Stimulated activated CD4-positive, alpha-beta T cell treated with anti-CD3 and anti-CD28 coated beads, Interleukin-2, amount 100 ng/mL, for 4 hours (primary cell): ENCODE measurements around the gene BICC1.

Experiments
- DNase-seq: peaks from one replicate; pipeline ENCODE4 v3.0.0-alpha.2; 2020; ENCODE audit warnings: low read depth

The BICC1 gene, protein sequence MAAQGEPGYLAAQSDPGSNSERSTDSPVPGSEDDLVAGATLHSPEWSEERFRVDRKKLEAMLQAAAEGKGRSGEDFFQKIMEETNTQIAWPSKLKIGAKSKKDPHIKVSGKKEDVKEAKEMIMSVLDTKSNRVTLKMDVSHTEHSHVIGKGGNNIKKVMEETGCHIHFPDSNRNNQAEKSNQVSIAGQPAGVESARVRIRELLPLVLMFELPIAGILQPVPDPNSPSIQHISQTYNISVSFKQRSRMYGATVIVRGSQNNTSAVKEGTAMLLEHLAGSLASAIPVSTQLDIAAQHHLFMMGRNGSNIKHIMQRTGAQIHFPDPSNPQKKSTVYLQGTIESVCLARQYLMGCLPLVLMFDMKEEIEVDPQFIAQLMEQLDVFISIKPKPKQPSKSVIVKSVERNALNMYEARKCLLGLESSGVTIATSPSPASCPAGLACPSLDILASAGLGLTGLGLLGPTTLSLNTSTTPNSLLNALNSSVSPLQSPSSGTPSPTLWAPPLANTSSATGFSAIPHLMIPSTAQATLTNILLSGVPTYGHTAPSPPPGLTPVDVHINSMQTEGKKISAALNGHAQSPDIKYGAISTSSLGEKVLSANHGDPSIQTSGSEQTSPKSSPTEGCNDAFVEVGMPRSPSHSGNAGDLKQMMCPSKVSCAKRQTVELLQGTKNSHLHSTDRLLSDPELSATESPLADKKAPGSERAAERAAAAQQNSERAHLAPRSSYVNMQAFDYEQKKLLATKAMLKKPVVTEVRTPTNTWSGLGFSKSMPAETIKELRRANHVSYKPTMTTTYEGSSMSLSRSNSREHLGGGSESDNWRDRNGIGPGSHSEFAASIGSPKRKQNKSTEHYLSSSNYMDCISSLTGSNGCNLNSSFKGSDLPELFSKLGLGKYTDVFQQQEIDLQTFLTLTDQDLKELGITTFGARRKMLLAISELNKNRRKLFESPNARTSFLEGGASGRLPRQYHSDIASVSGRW

GRCh38 chr10:58512491-58513187 lies at the start of gene BICC1:
TSS of gene BICC1 (plus strand) at chr10:58512872. CDS start at chr10:58513144, 272 bp downstream.
- no peak for DNase-seq

- no peak for DNase-seq
Observed at GRCh38 chr10:58464956-58465355, 47.7 kb upstream of the BICC1 start.

DNA sequence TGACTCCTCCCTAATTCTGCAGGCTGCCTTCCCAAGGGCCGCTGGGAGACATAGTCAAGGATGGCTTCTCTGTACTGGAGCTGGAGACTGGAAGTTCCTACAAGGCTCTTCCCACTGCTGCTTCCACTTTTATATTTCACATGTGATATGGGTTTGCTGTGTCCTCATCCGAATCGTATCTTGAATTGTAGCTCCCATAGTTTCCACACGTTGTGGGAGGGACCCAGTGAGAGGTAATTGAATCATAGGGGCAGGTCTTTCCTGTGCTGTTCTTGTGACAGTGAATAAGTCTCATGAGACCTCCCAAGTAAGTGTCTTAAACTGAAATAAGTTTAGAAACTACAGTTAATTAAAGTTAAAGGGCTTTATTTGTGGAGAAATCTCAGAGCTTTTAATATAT lies 47.0 kb upstream of the BICC1 start:
- no peak for DNase-seq

DNA sequence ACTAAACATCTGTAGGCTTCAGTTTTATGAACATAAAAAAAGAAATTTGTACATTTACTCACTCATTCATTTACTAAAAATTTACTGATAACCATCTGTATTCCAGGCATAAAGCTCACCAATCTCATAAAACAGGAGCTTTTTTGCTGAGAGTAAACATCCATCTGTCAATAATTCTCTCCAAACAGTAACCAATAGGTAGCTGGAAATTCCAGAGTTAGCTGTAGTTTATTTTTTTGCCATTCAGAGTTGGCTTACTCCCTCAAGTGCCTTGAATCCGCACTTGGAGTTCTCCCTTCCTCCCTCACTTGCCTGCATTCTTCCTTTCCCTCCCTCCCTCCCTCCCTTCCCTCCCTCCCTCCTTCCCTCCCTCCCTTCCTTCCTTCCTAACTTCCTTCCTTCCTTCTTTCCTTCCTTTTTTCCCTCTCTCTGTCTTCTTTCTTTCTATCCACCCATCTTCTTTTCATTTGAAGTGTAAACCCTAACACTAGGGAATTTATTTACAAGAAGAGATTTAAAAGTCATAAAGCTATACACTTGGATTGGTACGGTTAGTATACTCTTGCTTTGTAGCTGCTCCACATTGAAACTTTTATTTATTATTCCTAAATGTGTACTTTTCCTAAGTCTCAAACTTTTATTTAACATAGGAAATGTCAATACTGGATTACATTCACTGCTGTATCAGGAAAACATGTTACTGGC lies 44.6 kb upstream of the BICC1 start:
- no peak for DNase-seq

DNA sequence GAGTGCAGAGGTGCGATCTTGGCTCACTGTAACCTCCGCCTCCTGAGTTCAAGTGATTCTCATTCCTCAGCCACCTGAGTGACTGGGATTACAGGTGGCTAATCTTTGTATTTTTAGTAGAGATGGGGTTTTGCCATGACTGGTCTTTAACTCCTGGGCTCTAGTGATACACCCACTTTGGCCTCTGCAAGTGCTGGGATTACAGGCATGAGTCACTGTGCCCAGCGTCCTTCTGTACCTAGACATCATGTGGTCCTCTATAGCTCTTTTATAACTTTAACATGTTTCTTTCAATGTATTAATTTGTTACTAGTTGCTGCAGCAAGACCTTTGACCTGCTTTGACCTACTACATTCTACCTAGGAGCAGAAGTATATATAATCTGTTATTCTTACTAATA lies 38.7 kb upstream of the BICC1 start:
- DNase-seq = no peak

DNA sequence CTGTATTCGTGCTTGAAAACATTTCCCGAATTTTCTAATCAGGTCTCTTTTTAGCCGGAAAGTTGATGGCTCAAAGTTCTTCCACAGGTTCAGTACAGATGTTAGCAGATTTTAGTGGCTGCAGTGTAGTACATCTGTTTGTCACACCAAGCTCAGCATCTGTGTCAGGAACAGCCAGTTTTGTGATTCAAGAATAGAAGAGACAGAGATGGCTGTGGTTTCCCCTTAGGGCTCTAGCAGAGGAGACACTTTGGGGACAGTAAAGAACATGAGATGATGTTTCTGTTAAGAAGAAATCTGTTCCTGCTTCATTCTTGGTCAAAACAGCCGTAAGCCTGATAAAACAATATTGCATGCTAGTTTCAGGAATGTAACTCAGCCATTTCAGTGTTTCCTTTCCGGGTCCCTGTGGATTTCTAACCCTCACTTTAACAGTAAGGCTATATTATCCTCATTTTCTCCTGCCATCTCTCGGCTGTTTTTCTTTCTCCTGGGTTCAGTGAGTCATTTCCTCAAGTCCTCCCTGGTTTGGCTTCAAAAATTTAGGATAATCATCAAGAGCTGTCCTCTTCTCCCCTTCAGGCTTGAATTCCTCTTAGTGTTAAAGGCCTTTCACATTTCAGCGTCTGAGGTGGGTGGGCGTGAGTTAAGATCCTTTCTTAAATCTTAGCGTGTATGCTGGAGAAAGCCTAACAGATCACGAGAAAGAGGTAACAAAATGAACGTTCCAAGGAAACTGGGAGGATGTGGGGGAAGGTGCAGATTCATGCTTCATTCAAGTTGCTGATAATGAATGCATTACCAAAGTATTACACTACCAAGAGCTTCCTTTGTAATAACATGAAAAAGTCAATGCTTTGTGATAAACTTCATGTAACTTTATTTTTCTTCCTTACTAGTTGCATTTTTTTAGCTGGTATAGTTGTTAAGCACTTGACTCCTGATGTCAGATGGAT lies 37.1 kb upstream of the BICC1 start:
- DNase-seq = no peak

- no peak for DNase-seq
Observed at GRCh38 chr10:58477122-58477521, 35.5 kb upstream of the BICC1 start.

GRCh38 chr10:58477902-58478301 lies 34.8 kb upstream of the BICC1 start:
- DNase-seq = no peak

DNA sequence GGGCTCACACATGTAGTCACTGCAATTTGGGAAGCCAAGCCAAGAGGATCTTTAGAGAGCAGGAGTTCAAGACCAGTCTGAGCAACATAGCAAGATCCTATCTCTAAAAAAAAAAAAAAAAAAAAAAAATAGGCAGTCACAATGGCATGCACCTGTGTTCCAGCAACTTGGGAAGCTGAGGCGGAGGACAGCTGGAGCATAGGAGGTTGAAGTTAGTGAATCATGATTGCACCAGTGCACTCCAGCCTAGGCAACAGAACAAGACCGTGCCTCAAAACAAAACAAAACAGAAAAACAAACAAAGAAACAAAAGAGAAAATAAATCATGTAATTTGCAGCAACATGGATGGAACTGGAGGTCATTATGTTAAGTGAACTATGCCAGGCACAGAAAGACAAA lies 33.6 kb upstream of the BICC1 start:
- no peak for DNase-seq

GRCh38 chr10:58480321-58480720 lies 32.4 kb upstream of the BICC1 start:
- DNase-seq = no peak

DNA sequence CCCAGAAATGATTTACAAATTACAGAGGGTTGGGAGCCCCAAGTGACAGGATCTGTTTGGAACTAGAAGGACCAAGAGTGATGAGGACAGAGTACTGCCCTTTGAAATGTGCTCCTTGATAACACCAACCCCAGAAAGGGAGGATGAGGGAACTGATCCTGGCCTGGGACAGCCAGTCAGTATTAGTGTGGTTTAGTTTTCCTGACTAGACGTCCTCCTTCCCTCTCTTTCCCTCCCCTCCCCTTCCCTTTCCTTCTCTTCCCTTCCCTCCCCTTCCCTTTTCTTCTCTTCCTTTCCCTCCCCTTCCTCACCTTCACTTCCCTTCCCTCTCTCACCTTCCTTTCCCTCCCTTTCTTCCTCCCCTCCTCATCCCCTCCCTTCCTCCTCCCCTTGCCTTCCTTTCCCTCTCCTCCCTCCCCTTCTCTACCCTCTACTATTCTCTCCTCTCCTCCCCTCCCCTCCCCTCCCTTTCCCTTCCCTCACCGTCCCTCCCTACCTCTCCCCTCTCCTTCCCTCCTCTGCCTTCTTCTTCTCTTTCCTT lies 31.0 kb upstream of the BICC1 start:
- DNase-seq = no peak

DNA sequence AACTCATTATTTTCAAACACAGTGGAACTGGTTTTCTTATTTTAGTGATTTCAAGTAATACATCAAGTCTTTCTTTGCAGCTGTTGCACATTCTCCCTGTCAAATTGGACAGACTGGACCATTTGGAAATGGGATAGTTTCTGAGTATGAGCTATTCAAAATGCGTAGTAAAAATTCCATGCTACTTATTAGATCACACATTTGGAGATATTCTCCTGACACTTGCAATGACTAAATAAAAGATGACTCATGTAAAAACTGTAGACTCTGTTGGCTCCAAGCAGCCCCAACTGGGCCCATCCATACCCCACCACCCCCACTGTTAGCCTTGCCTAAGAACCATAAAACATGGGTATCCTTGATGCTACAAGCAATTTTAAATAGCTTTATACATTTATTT lies 25.9 kb upstream of the BICC1 start:
- no peak for DNase-seq

GRCh38 chr10:58488921-58489320 lies 23.8 kb upstream of the BICC1 start:
- DNase-seq = no peak

DNA sequence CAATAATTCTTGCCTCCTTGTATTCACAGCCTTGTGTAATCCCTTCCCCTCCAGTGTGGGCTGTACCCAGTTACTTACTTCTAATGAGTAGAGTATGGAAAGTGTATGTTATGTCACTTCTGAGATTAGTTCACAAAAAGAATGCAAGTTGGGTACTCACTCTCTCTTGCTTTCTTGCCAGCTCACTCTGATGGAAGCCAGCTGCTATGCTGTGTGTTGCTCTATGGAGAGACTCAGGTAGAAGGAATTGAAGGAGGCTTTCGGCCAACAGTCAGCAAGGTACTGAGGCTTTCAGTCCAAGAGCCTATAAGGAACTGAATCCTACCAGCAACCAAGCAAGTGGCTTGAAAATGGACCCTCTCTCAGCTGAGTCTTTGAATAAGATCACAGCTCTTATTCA lies 9.7 kb upstream of the BICC1 start:
- no peak for DNase-seq

DNA sequence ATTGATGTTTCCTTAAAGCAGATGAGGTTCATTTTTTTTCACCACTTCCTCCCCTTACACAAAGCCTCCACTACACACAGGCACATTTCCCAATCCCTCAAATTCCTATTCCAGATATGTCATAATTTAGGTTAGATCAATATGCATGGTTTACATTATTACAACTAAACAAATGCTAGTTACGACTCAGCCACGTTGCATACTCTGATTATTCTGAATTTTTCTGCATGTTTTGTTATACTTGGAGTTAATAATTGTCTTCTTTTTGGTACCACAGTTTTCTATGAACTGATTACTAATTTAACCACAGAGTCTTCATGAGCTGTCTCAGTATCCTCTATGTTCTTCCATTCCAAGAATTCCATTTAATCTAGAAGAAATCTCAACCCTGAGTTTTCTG lies 4.4 kb upstream of the BICC1 start:
- DNase-seq = no peak

- no peak for DNase-seq
Observed at GRCh38 chr10:58511765-58512490, 744 bp upstream of the BICC1 start.

- DNase-seq = no peak
Observed at GRCh38 chr10:58513188-58514110, 777 bp downstream of the BICC1 start.

GRCh38 chr10:58514111-58514770 lies 1.6 kb downstream of the BICC1 start:
- no peak for DNase-seq
